DOHH2 (cell line): ENCODE measurements around the gene FBXO10.

Source experiments
- EZH2phosphoT487 ChIP-seq: fragments of 200-600 bp; sonication (generic); IDR thresholded peaks from 2 replicates; pipeline ENCODE4 v1.6.1; 2017; ENCODE audit warnings: borderline replicate concordance, mild to moderate bottlenecking, antibody characterized with exemption, low read length, moderate library complexity, mixed read lengths
- TF ChIP-seq, protein P1 (sequence below): fragments of 200-600 bp; sonication (generic); IDR thresholded peaks from one replicate; pipeline ENCODE4 v1.5.1; 2014; ENCODE audit warnings: antibody characterized with exemption, mild to moderate bottlenecking, low read depth, low read length; ENCODE audit not compliant: poor library complexity, severe bottlenecking

DNA sequence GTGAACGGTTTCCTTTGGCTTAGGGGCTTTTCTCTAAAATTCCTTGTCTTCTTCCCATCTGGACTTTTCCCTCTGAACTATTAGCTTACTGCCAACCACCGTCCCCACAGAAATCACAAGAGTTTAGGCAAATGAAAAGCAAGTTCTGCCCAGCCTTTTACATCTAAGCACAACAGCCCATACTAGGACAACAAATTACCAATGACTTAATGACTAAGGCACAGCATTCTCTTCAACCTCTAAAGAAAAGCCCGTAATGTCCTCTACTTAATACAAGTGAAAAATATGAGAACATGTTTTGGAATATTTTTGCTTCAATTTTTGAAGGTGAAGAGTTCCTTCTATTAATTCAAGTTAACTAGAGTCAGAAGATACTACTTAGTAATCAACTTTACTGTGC, 112.2 kb downstream of the FBXO10 start:
- TF ChIP-seq, protein P1, sequence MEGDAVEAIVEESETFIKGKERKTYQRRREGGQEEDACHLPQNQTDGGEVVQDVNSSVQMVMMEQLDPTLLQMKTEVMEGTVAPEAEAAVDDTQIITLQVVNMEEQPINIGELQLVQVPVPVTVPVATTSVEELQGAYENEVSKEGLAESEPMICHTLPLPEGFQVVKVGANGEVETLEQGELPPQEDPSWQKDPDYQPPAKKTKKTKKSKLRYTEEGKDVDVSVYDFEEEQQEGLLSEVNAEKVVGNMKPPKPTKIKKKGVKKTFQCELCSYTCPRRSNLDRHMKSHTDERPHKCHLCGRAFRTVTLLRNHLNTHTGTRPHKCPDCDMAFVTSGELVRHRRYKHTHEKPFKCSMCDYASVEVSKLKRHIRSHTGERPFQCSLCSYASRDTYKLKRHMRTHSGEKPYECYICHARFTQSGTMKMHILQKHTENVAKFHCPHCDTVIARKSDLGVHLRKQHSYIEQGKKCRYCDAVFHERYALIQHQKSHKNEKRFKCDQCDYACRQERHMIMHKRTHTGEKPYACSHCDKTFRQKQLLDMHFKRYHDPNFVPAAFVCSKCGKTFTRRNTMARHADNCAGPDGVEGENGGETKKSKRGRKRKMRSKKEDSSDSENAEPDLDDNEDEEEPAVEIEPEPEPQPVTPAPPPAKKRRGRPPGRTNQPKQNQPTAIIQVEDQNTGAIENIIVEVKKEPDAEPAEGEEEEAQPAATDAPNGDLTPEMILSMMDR, result no peak
- no peak for TF ChIP-seq EZH2phosphoT487
